HG03196 (cell line): Measurements from ENCODE around the gene DEAF1.
"Not testable (repeated sequence)": the region's sequence is repeated elsewhere in the genome, so short reads cannot be mapped to it uniquely, and the experiment has no call there.

ENCODE experiments used
- ATAC-seq: cut with Tn5 transposase; IDR thresholded peaks from one replicate; pipeline ENCODE4 v1.9.1; 2021; ENCODE audit not compliant: unreplicated experiment

DEAF1 gene

DNA sequence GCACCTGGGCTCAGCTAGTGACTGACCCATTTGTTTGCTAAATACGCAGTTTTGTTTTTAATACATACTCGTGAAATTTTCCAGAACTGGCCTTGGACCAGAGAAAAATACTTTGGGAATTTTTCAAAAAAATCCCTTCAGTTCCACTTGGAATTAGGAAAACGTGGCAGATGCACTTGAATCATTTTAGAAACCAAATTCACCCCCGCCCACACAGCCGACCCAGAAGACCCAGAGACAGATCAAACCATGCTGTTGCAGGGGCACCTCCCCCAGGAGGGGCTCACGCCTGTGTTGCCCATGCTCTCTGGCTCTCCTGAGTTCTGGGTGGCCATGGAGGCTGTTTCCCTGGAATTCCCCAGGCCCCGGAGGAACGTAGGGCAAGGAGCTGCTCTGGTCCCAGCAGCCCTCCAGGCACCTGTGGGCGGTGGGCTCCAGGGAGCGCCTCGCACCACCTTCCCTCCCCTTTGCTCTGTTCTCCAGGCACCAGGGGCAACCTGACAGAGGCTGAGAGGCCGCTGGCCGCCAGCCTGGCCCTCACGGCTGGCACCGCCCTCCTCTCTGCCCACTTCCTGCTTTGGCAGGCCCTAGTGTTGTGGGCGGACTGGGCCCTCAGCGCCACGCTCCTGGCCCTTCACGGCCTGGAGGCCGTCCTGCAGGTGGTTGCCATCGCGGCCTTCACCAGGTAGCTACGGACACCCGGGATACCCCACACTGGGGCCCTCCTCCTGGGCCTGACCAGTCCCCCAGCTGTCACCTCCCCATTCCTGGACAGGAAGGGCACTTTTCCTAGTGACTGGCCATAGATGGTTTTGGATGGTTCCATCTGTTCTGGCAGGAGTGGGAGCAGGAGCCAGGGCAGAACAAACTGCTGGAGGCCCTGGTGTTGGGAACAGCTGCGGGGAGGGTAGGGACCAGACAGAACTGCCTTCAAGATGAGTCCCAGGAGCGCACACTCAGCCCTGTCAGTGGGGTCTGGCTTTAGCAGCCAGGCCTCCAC lies 7.7 kb upstream of the DEAF1 start:
- no peak for ATAC-seq

DNA sequence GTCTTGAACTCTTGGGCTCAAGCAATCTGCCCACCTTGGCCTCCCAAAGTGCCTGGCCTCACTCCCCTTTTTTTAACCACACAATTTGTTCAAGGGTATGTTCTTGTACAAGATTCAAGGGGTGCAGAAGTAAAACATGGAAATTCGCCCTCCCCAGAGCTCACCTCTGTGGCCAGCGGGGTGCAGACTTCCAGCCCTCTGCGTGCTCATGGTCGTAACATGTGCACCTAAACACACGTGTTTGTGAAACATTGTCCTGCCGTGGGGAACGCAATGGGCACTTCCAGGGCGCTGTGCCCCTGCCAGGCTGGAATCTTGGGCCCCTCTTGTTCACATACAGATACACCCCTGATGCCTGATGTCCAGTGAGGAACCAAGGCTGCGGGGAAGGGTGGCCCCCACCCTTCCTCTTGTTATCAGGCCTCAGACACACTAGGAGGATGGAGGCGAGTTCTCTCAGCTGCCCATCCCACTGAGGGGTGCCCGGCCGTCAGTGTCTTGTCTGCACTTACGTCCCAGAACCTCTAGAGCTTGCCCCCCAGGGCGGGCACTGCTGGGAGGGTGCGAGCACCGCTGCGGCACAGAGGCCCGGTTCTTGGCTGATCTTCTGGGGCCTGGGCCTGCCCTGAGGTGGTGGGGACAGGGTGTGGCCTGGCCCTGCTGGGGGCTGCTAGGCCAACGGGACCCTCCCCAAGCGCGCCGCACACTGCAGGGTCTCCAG lies 6.9 kb upstream of the DEAF1 start:
- no peak for ATAC-seq

DNA sequence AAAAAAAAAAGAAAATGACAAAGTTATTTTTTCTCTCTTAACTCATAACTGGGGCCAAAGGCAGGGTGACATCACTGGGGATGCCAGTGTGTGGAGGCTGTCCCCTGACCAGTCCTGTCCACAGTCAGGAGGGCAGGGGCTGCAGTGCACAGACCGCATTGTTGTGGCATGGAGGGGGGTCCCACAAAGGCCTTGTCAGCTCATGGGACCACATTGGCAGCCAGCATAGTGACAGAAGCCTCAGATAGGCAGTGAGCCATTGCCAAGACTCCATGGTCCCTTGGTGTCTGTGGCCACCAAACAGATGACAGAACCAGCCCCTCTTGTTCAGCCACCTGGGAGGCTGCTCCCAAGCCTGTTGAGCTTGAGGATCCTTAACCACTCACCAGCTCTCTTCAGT lies 4.7 kb upstream of the DEAF1 start:
- no peak for ATAC-seq

DNA sequence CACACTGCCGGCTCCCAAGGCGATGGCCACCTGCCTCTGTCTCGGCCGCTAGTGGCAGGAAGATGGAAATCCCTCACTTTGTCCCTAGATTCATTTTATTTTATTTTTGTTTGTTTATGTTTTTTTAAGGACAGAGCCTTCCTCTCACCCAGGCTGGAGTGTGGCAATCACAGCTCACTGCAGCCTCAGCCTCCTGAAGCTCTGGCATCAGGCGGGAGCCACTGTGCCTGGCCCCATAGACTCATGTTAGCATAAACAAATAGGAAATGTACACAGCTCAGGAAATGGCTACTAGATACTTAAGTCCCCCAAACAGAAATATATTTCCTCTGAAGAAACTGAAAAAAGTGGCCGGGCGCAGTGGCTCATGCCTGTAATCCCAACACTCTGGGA lies 4.1 kb upstream of the DEAF1 start:
- no peak for ATAC-seq

DNA sequence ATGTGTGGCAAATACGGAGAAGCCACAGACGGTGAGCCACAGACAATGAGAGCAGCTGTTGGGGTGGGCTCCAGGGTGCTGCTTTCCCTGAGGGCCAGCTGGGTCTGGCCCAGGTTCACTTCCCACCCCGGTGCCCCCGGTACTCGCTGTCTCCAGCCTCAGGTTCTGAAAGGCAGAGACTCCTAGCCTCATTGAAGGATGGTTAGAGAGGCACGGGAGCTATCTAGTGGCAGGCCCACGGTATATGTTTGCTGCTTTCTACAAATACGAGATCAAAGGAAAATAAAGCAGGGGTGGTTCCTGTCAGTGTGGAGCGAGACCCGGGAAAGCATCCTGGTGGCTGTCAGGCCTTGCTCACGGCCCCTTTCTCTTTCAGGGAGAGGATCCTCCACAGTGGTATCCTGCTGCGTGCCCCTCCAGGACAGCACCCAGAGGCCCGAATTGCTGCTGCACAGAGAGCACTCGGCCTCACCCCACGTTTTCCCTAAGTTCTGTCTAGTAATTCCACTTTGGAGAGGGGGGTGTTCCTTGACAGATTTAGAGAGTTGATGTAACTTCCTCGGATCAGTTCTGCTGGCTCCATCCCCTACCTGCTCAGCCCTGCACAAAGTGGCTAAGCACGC lies 3.6 kb upstream of the DEAF1 start:
- ATAC-seq = no peak

DNA sequence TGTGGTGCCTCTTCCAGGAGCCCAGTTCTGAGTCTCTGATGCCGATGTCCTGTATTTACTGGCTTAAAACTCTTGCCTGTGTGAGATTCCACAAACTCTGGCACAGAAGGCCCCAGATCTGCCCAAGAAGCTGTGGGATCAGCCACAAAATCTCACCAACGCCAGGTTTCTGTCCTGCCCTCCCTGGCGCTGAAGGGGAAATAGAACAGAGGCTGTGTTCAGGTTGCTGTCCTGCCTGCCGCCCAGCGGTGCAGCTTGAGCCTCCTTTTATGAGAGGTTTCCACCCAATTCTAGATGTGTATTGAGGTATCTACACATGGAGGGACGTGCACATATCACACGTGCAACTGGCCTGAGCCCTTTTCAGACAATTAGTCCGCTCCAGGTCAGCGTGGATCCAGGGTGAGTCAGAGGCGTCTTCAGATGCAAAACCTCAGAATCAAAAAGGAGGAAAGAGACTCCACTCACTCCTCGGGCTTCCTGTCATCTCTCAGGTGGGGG lies 2.8 kb upstream of the DEAF1 start:
- ATAC-seq = no peak

DNA sequence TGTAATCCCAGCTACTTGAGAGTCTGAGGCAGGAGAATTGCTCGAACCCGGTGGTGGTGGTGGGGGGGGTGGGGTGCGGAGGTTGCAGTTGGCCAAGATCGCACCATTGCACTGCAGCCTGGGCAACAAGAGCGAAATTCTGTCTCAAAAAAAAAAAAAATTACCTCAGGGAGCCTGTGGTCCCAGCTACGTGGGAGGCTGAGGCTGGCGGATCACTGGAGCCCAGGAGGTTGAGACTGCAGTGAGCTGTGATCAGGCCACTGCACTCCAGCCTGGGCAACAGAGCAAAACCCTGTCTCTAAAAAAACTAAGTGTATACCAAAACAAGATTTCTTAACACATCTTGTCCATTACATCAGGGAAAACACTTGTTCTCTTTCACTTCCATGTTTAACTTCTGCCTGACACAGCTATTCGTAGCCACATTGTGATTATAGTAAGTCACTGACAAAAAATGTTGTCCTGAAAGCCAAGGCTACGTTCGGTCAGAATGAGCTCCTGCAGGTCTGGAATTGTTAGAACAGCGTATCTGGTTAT lies 2.0 kb upstream of the DEAF1 start:
- no peak for ATAC-seq

DNA sequence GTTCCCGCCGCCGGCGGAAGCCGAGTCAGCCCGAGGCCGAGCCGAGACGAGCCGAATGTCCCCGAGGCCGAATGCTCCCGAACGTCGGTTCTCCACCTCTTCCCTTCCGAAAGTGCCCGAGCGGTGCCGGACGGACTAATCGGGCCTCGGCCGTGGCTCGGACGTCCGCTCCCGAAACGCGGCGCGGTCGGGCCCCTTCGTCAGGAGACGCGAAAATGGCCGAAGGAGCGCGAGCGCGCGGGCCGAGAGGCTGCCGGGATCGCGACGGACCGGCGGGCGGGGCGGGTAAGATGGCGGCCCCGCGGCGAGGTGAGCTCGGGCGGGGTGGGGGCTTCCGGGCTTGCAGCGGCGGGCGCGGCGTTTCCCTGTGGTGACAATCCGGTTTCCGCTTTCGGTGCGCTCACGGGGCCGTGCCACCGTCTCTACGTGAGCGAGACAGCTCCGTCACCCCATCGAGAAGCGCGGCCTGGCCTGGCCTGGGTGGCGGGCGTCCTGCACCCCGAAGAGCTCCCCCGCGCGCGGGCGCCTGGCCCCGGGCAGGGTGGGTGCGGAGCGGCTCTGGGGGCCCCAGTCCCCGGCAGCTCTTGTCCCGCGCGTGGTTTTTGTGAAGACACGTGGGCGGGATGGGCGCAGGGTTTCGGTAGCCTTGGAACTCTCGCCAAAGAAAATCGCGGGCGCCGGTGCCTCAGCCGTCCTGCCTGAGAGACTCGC lies 671 bp upstream of the DEAF1 start, which contains the start of gene TMEM80:
Gene TMEM80, plus strand, starts transcription at position 279 of the 711 bp plus-strand sequence. Its CDS starts 12 bp downstream, at position 291.
- ATAC-seq = peak; percentile 75

DNA sequence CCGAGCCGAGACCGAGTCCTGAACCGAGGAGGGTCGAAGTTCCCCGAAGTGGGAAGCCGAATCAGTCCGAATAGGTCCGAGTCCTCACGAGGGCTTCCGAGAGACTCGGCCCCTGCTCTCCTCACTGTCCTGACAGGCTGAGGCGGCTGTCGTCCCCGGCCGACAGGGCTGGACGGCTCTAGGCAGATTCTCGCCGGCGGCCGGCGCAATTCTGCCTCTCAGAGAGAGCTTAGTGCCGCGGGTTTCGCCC lies 191 bp upstream of the DEAF1 start:
- no peak for ATAC-seq

DNA sequence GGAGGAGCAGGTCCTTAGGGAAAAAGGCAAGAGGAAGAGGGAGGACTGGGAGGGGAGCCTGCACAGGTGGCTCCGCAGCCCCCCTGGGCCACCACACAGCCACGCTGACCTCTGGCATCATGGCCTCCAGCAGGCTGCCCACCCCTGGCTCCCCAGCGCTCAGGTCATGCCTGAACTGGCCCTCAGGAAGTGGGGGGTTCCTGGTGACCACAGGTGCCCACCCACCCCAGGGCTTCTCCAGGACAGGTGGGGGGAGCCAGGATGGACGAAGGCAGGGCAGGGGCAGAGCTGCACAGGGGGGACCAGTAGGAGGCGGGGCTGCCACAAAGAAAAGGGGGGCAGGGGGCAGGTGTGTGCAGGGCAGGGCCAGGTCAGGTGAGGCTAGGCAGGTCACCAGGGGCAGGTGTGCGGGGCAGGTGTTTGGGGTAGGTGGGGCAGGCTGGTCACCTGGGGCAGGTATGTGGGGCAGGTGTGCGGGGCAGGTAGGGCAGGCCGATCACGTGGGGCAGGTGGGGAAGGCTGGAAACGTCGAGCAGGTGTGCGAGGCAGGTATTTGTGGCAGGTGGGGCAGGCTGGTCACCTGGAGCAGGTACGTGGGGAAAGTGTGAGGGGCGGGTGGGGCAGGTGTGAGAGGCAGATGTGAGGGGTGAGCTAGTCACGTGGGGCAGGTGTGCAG lies 997 bp downstream of the DEAF1 start:
- no peak for ATAC-seq

DNA sequence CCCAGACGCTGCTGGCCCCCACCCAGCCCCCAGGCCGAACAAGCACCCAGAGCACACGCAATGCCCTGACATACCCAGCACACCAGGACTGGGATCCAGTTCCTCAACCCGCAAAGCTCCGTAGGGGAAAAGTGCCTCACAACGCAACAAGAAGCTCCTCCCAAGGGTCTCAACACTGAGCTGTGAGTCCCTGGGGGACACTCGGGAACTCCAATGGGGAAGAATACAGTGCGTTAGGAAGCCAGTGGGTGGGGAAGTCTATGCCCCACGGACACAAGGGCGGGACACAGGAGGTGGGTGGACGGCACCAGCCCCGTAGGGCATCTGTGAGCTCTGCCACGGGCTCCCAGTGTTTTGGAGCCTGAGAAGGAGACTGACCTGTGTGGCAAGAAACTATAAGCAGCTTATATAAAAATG lies 1.6 kb downstream of the DEAF1 start:
- ATAC-seq = no peak

DNA sequence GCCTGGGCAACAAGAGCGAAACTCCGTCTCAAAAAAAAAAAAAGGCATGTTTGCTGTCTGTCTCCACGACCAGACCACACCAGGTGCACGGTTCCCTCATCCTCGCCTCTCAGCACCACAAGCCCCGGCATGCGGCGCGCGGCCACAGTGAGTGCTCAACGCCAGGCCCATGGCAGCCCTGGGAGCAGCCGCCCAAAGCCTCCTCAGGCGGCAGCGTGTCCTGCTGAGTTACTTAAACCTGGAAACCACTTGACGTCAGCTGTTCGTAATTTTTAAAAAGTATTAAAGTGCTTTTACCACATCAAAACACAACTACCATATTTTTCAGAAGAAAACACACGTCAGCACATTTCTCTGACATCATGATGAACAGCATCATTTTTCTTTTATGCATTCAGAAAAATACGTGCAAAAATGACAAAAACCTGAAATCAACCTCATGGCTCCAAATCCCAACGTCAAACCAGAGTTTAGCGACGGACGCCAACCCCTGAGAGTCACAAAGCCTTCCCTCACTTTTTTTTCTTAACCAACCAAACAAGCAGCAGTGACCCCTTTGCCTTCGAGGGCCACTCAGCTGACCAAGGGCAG lies 2.1 kb downstream of the DEAF1 start:
- ATAC-seq = no peak

DNA sequence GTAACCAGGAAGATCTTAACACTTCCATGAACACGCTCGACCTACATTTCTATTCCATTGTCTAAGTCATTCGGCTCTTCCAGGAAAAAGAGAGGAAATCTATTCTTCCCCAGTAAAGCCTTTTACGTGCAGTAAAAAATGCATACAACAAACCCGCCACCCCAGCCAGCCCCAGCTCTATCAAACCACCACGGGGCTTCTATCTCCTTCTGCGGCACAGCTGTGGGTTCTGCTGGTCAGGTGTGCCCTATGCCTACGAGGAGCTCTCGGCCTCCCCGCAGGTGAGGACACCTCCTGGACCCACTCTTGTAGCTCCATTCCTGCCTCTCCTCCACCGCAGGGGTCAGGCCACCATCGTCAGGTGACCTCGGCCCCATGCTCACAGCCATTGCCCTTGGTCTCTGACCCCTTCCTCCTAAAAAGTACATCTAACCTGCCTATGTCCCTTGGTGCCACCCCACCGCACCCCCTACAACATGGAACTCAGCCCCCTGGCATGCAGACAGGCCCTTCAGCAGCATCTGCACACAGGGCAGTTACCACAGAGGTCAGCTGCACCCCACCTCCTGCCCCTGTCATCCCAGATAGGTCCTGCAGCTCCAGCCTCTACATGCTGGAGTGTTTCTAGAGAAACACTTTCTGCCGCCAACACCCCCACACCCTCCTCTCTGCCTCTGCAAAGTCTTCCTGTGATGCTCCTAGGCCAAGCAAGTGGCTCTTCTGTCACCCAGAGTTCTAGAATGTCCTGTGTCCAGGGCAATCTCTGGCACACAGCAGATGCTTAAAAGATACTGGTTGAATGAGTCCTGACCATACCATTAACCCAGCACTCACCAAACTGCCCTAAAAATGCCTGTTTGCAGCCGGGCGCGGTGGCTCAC lies 3.1 kb downstream of the DEAF1 start:
- ATAC-seq = no peak

DNA sequence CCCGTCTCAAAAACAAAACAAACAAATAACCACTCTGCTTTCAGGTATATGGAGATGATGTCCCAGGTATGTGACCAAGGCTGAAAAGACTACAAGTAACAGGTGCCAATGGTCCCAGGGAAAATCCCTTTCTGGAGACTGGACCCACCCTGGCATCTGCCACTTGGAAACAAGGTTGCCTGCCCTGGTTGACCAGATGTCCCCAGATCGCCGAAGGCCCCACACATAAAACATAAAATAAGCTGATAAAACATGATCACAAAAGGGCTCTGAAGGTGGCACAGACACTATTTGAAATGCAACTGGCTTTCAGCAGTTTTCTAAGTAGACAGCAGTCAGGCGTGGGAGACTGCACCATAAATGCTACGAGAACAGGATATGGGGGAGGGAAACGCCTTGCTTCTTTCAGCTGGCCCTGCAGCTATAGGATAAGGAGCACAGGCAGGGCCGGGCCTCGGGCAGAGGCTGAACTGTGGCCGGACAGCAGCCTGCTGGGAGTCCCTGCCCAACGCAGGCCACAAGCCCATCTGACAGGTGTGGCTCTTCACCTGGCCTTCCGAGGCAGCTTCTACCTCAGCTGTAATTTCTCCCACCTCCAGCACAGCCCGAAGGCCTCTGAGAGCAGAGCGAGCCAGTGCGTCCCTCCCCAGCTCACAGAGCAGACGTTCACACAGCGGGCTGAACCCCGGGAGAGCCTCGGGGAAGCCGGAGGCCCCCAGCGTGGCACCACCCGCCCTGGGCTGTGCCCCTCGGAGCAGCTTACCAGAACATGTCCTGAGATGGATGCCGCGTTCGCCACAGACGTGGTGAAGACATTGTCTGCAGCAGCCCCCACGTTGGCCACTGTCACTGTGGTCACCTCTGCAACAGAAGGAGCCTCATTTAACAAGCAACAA lies 4.0 kb downstream of the DEAF1 start:
- ATAC-seq = no peak

DNA sequence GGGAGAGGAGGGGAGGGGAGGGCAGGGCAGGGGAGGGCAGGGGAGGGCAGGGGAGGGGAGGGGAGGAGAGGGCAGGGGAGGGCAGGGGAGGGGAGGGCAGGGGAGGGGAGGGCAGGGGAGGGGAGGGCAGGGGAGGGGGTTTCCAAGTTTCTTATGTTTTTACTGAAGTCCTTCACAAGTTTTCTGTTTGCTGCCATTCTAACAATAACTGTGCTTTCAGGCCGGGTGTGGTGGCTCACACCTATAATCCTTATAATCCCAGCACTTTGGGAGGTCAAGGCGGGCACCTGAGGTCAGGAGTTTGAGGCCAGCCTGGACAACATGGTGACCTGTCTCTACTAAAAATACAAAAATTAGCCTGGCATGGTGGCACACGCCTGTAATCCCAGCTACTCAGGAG lies 4.8 kb downstream of the DEAF1 start:
- not testable (repeated sequence) for ATAC-seq

DNA sequence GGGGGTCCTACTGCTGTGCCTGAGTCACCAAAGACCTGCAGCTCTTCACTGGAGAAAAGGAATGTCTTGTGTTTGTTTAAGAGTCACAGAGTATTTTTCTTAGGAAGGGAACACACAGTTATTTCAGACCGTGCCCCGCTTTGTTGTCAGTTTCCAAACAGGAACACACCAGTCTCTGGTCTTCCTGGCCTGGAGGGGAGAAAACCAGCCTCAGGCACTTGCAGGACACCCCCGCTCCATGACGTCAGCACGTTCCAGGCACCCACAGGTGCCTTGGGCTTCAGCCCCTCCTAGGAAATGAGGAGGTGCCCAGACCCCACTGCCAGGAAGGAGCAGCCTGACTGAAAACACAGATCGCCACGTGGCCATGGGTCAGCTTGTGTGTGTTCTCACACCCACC lies 5.4 kb downstream of the DEAF1 start:
- no peak for ATAC-seq

DNA sequence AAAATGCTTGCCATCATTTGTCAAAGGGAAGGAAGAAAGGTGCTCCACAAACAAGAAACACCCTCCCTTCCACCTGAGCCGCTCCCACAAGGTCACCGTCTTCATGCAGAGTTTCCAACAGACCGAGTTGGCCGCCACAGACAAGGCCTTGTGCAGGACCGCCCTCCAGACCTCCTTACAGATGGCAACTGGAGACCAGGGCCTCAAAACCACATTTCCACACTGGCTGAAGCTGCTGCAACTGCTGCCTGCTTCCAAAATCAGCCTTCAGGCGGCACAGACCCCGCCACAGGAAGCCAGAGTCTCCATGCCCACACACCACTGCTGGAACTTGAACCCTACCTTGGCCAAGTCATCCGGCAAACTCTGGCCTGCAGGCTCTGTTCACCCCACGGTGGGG lies 6.3 kb downstream of the DEAF1 start:
- ATAC-seq = no peak

DNA sequence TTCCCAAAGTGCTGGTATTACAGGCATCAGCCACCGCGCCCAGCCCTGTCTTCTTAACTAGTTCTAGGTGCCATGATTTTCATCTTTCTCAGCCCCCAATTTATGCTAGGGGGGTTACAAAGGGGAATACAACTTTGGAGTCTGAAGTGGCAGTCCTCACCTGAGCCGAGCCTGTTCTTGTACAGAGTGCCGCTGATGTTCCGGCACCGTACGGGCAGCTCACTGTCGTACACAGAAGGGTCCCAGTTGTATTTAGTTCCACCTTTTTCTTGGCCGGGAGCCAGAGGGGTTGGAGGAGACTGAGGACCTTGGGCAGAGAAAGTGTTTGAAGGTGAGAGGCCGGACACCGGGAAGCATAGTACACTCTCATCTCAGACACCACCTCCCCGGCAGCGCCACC lies 7.3 kb downstream of the DEAF1 start:
- no peak for ATAC-seq
